HEK293 (cell line): ENCODE results near the gene S100A14.

Source experiments
- CTCF ChIP-seq: fragments of 450-650 bp; formaldehyde crosslinking; IDR thresholded peaks from 2 replicates; pipeline ENCODE4 v1.5.1; 2016; ENCODE audit warnings: missing biosample characterization, missing genetic modification characterization
- HOXD13 ChIP-seq: sonication (generic); formaldehyde crosslinking; IDR thresholded peaks from 2 replicates; pipeline ENCODE4 v1.8.0; 2022; ENCODE audit warnings: missing genetic modification reagents, borderline replicate concordance
- REST ChIP-seq: fragments of 450-650 bp; formaldehyde crosslinking; IDR thresholded peaks from 2 replicates; pipeline ENCODE4 v1.5.1; 2016; ENCODE audit warnings: missing biosample characterization, missing genetic modification characterization
- ZFP41 ChIP-seq: fragments of 450-650 bp; formaldehyde crosslinking; IDR thresholded peaks from 2 replicates; pipeline ENCODE4 v1.5.1; 2016; ENCODE audit warnings: missing biosample characterization, missing genetic modification characterization, borderline replicate concordance
- ZNF510 ChIP-seq: fragments of 450-650 bp; formaldehyde crosslinking; IDR thresholded peaks from 2 replicates; pipeline ENCODE4 v1.5.1; 2018; ENCODE audit warnings: mild to moderate bottlenecking, missing genetic modification characterization, missing biosample characterization; ENCODE audit not compliant: insufficient replicate concordance
- ZNF660 ChIP-seq: fragments of 450-650 bp; IDR thresholded peaks from 2 replicates; pipeline ENCODE4 v1.5.1; 2018; ENCODE audit warnings: missing biosample characterization, mild to moderate bottlenecking, missing genetic modification characterization

GRCh38 chr1:153646672-153647345, 30.7 kb upstream of the S100A14 start:
- no peak for TF ChIP-seq HOXD13 (CRISPR knock-in tag)
- TF ChIP-seq REST (tag by site-specific recombination), result no peak
- no peak for TF ChIP-seq ZNF660 (tag by site-specific recombination)
- no peak for TF ChIP-seq CTCF
- no peak for TF ChIP-seq ZFP41 (tag by site-specific recombination)
- TF ChIP-seq ZNF510 (tag by site-specific recombination), result no peak
